Measurements from ENCODE around the gene PGAP2. TPM values are rescaled to one million over a fixed set of nuclear protein-coding genes. Genes with fewer than 3 reads are reported as not detected.

The PGAP2 gene
- total and polyA plus RNA-seq, 2 of the 13 experiments (the other 11 are each of a cell fraction or from before 2014, with no cell fraction given): 21.5 to 47.8 TPM

DNA sequence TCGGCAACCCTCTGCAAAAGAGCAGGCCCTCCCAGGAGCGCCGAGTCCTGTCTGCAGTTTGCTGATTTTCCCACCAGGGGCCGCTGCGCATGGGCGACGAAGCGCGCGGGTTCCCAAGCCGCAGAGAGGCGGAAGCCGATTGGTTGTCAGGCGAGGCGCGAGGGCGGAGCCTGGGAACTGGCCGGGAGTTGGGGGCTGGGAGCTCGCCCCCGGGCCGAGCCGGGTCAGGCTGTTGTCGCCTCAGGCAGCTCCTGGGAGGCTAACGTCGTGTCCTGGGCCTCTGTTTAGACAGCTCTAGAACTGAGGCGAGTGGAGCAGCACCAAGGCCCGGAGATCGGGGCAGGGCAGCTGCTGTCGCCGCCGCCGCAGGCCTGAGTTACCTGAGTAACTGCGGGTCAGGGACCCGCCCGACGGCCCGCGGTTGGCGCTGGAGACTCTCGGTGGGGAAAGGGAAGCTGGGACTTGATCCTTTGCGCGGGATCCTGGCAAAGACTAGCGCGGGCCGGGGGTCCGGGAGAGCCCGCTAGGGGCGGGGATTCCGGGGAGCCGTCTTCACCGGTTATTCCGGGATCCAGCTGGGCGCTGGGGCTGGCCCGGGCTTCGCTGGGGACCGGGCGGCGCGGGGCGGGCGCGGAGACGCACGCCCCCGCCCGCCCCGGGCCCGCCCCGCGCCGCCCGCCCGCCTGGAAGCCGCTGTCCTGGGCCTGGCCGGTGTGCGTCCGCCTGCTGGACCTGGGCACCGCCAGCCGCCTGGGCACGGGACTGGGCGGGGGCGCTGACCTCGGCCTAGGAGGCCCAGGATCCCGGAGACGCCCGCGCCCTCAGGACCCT lies 46.8 kb downstream of the PGAP2 start, which contains the start of gene STIM1 (continued):
- TF ChIP-seq KDM4B (CRISPR knock-in tag; IDR thresholded peaks at IDR 0.05) (peak; percentile 51; the same call in 1 of the 2 replicates), REXO4 (CRISPR knock-in tag; IDR thresholded peaks at IDR 0.05; ENCODE audit: borderline replicate concordance) (no peak), ZNF605 (CRISPR knock-in tag; IDR thresholded peaks at IDR 0.05) (peak; percentile 82), ZNF431 (CRISPR knock-in tag; IDR thresholded peaks at IDR 0.05; ENCODE audit: borderline replicate concordance, low read depth) (no peak), ZNF878 (CRISPR knock-in tag; IDR thresholded peaks at IDR 0.05) (no peak), ZNF205 (CRISPR knock-in tag; IDR thresholded peaks at IDR 0.05) (0 out of 2 replicates have a peak, but pooled peaks have one; percentile 37), SP140L (CRISPR knock-in tag; IDR thresholded peaks at IDR 0.05; ENCODE audit: borderline replicate concordance) (peak; percentile 32; the same call in 1 of the 2 replicates), PHF21A (CRISPR knock-in tag; IDR thresholded peaks at IDR 0.05) (peak; percentile 91), HDAC6 (IDR thresholded peaks at IDR 0.05; ENCODE audit: low read depth, low read length) (no peak), ZNF550 (CRISPR knock-in tag; IDR thresholded peaks at IDR 0.05; ENCODE audit: borderline replicate concordance) (no peak), ZNF546 (CRISPR knock-in tag; conservative IDR thresholded peaks at IDR 0.05) (no peak), HDAC2 (CRISPR knock-in tag; IDR thresholded peaks at IDR 0.05) (no peak), ZNF501 (CRISPR knock-in tag; IDR thresholded peaks at IDR 0.05) (peak; percentile 72), ARNT (IDR thresholded peaks at IDR 0.05) (no peak), NFKB2 (CRISPR knock-in tag; IDR thresholded peaks at IDR 0.05; ENCODE audit: borderline replicate concordance) (peak; percentile 70), ARNTL (CRISPR knock-in tag; IDR thresholded peaks at IDR 0.05) (no peak), ZNF772 (CRISPR knock-in tag; IDR thresholded peaks at IDR 0.05) (no peak), GPN1 (CRISPR knock-in tag; IDR thresholded peaks at IDR 0.05; ENCODE audit: borderline replicate concordance) (no peak), HHEX (CRISPR knock-in tag; IDR thresholded peaks at IDR 0.05) (no peak)
- TF ChIP-seq, protein P1, sequence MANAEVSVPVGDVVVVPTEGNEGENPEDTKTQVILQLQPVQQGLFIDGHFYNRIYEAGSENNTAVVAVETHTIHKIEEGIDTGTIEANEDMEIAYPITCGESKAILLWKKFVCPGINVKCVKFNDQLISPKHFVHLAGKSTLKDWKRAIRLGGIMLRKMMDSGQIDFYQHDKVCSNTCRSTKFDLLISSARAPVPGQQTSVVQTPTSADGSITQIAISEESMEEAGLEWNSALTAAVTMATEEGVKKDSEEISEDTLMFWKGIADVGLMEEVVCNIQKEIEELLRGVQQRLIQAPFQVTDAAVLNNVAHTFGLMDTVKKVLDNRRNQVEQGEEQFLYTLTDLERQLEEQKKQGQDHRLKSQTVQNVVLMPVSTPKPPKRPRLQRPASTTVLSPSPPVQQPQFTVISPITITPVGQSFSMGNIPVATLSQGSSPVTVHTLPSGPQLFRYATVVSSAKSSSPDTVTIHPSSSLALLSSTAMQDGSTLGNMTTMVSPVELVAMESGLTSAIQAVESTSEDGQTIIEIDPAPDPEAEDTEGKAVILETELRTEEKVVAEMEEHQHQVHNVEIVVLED (CRISPR knock-in tag; IDR thresholded peaks at IDR 0.05; ENCODE audit: borderline replicate concordance): no peak
- TF ChIP-seq, protein P2, sequence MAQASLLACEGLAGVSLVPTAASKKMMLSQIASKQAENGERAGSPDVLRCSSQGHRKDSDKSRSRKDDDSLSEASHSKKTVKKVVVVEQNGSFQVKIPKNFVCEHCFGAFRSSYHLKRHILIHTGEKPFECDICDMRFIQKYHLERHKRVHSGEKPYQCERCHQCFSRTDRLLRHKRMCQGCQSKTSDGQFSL (CRISPR knock-in tag; IDR thresholded peaks at IDR 0.05): no peak
- TF ChIP-seq, protein P3, sequence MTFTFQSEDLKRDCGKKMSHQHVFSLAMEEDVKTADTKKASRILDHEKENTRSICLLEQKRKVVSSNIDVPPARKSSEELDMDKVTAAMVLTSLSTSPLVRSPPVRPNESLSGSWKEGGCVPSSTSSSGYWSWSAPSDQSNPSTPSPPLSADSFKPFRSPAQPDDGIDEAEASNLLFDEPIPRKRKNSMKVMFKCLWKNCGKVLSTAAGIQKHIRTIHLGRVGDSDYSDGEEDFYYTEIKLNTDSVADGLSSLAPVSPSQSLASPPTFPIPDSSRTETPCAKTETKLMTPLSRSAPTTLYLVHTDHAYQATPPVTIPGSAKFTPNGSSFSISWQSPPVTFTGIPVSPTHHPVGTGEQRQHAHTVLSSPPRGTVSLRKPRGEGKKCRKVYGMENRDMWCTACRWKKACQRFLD (CRISPR knock-in tag; IDR thresholded peaks at IDR 0.05; ENCODE audit: borderline replicate concordance): no peak
- TF ChIP-seq, protein P4, sequence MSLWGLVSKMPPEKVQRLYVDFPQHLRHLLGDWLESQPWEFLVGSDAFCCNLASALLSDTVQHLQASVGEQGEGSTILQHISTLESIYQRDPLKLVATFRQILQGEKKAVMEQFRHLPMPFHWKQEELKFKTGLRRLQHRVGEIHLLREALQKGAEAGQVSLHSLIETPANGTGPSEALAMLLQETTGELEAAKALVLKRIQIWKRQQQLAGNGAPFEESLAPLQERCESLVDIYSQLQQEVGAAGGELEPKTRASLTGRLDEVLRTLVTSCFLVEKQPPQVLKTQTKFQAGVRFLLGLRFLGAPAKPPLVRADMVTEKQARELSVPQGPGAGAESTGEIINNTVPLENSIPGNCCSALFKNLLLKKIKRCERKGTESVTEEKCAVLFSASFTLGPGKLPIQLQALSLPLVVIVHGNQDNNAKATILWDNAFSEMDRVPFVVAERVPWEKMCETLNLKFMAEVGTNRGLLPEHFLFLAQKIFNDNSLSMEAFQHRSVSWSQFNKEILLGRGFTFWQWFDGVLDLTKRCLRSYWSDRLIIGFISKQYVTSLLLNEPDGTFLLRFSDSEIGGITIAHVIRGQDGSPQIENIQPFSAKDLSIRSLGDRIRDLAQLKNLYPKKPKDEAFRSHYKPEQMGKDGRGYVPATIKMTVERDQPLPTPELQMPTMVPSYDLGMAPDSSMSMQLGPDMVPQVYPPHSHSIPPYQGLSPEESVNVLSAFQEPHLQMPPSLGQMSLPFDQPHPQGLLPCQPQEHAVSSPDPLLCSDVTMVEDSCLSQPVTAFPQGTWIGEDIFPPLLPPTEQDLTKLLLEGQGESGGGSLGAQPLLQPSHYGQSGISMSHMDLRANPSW (CRISPR knock-in tag; IDR thresholded peaks at IDR 0.05; ENCODE audit: borderline replicate concordance): 0 out of 2 replicates have a peak, but pooled peaks have one; percentile 66

Measured in HepG2 (cell line).